Transverse colon (tissue), 4 donors: ENCODE measurements around the gene SNED1. TPM values are rescaled to one million over a fixed set of nuclear protein-coding genes. Genes with fewer than 3 reads are reported as not detected.

Source experiments
- DNase-seq: peaks from one replicate; pipeline ENCODE4 v3.0.0-alpha.2; 2019
- H3K27ac ChIP-seq, 4 donors: fragments of 200-600 bp; sonication (generic); 2 replicates each; pipeline ENCODE4 v1.5.1; 2016 to 2018; ENCODE audit warnings: inconsistent platforms in 4 of 4
- H3K27me3 ChIP-seq: fragments of 200-600 bp; sonication (generic); 2 replicates; pipeline ENCODE4 v1.5.1; 2017; ENCODE audit warnings: inconsistent platforms
- H3K36me3 ChIP-seq, 4 donors: fragments of 200-600 bp; sonication (generic); 2 replicates each; pipeline ENCODE4 v1.5.1; 2017 to 2019; ENCODE audit warnings: inconsistent platforms in 4 of 4
- H3K4me1 ChIP-seq, 4 donors: fragments of 200-600 bp; sonication (generic); 2 replicates each; pipeline ENCODE4 v1.5.1; 2017 to 2020; ENCODE audit warnings: inconsistent platforms in 4 of 4
- H3K4me3 ChIP-seq, 4 donors: fragments of 200-600 bp; sonication (generic); 1 replicate in 1 of 4; 2 replicates in 3 of 4; pipeline versions ENCODE4 v1.5.1 to v1.6.1; 2017 to 2019; ENCODE audit warnings: inconsistent platforms in 4 of 4
- H3K9me3 ChIP-seq, 2 donors: fragments of 200-600 bp; sonication (generic); 2 replicates each; pipeline ENCODE4 v1.5.1; 2017 to 2019; ENCODE audit warnings: inconsistent platforms in 2 of 2
- CTCF ChIP-seq, 5 experiments: fragments of 200-600 bp in 3 of 5; fragments of 450-650 bp in 2 of 5; sonication (generic) in 3 of 5; IDR thresholded peaks; 1 replicate in 2 of 5; 2 replicates in 3 of 5; pipeline ENCODE4 v1.5.1; 2016 to 2017; ENCODE audit warnings: antibody characterized with exemption in 5 of 5, inconsistent platforms in 3 of 5, mild to moderate bottlenecking in 2 of 5, moderate library complexity in 1 of 5
- EP300 ChIP-seq: sonication (generic); formaldehyde crosslinking; IDR thresholded peaks from one replicate; pipeline ENCODE4 v1.6.1; 2017; ENCODE audit warnings: antibody characterized with exemption, low read depth
- POLR2A ChIP-seq: fragments of 450-650 bp; IDR thresholded peaks from one replicate; pipeline ENCODE4 v1.6.1; 2016; ENCODE audit warnings: antibody characterized with exemption, mild to moderate bottlenecking, moderate library complexity
- POLR2AphosphoS5 ChIP-seq, 3 donors: sonication (generic); formaldehyde crosslinking; IDR thresholded peaks; one replicate each; pipeline ENCODE4 v1.6.1; 2016; ENCODE audit warnings: antibody characterized with exemption in 3 of 3
- WGBS, 2 donors: methylation state at CpG; one replicate each; pipeline ENCODE4 v1.1.5; 2018; ENCODE audit warnings: low coverage in 1 of 2; 5-methylcytosine and 5-hydroxymethylcytosine counted together
- in situ Hi-C, 4 donors: fragments of 200-750 bp; cut with MboI; loops; one replicate each; pipeline versions ENCODE4 v1.15.0 to v1.15.1; 2017; ENCODE audit warnings: low sequenced_read_pairs in 3 of 4, low pct_ligation_motif_present in 1 of 4, low pct_unique_long_range_greater_than_20kb in 1 of 4
- intact Hi-C: fragments of 100-400 bp; cut with DNase I; formaldehyde crosslinking; loops from one replicate; pipeline ENCODE4 v1.15.1; 2023; ENCODE audit warnings: low total_unique reads
- total RNA-seq, 4 donors: library from RNA; depleted of rRNA; stranded (reverse); fragments of >200 nt; gene quantifications; one replicate each; pipeline ENCODE4 v1.1.0, GENCODE V29; 2016

The SNED1 gene
- total RNA-seq, 4 donors from 2014 or later: 8.2 to 65.5 (median 30.0) TPM

- H3K4me1 ChIP-seq: peaks cover 0 to 14% (median 10%) of the 10 kb centered on the region in 4 donors
- H3K27ac ChIP-seq: no peak overlapping the region
- H3K36me3 ChIP-seq: no peaks in the 10 kb centered on the region
- peaks cover 15% of the 10 kb centered on the region for H3K27me3 ChIP-seq
- H3K9me3 ChIP-seq: no peaks in the 10 kb centered on the region
- DNase-seq: no peak
- intact Hi-C loops (no loop called here), in situ Hi-C loops (no loop called here)
- TF ChIP-seq POLR2AphosphoS5 (IDR thresholded peaks at IDR 0.05) (no peak), CTCF (IDR thresholded peaks at IDR 0.05) (no peak), POLR2A (no peak), EP300 (no peak)
- H3K4me3 ChIP-seq: no peak overlapping the region
- 93% methylated on average over 5 of the region's 9 CpGs; no CpG with 5 or more reads in 1 of the 2 donors for WGBS, 2 donors
These were observed 39.1 kb downstream of the SNED1 start for GRCh38 chr2:241037498-241037897.

- WGBS, 2 donors: 20 to 94% methylated on average over 1 to 13 of the region's 20 CpGs
- H3K27ac ChIP-seq: no peak overlapping the region
- no peak for TF ChIP-seq EP300
- TF ChIP-seq POLR2A: no peak
- no peak for TF ChIP-seq POLR2AphosphoS5 (IDR thresholded peaks at IDR 0.05)
- no peak for TF ChIP-seq CTCF (IDR thresholded peaks at IDR 0.05)
- in situ Hi-C loops: no loop called here
- no peaks in the 10 kb centered on the region for H3K9me3 ChIP-seq
- peaks cover 0 to 14% (median 10%) of the 10 kb centered on the region in 4 donors for H3K4me1 ChIP-seq
- H3K36me3 ChIP-seq: no peaks in the 10 kb centered on the region
- DNase-seq: no peak
- H3K27me3 ChIP-seq: peaks cover 15% of the 10 kb centered on the region
- intact Hi-C loops: no loop called here
- no peak overlapping the region for H3K4me3 ChIP-seq
These were observed 40.2 kb downstream of the SNED1 start for GRCh38 chr2:241038374-241039180.

- H3K4me3 ChIP-seq: no peak overlapping the region
- H3K27me3 ChIP-seq: peaks cover 15% of the 10 kb centered on the region
- DNase-seq: no peak
- 89% methylated on average over 4 of the region's 4 CpGs; no CpG with 5 or more reads in 1 of the 2 donors for WGBS, 2 donors
- peaks cover 0 to 14% (median 10%) of the 10 kb centered on the region in 4 donors for H3K4me1 ChIP-seq
- no peak overlapping the region for H3K27ac ChIP-seq
- H3K9me3 ChIP-seq: no peaks in the 10 kb centered on the region
- no peaks in the 10 kb centered on the region for H3K36me3 ChIP-seq
- intact Hi-C loops (no loop called here), in situ Hi-C loops (no loop called here)
- TF ChIP-seq POLR2AphosphoS5 (IDR thresholded peaks at IDR 0.05): no peak
- TF ChIP-seq CTCF (IDR thresholded peaks at IDR 0.05): no peak
- TF ChIP-seq EP300: no peak
- no peak for TF ChIP-seq POLR2A
These were observed 41.0 kb downstream of the SNED1 start for GRCh38 chr2:241039416-241039815.

- peaks cover 15% of the 10 kb centered on the region for H3K27me3 ChIP-seq
- H3K4me3 ChIP-seq: no peak overlapping the region
- intact Hi-C loops: no loop called here
- peaks cover 0 to 2% of the 10 kb centered on the region in 2 donors for H3K9me3 ChIP-seq
- H3K4me1 ChIP-seq: peaks cover 0 to 14% (median 10%) of the 10 kb centered on the region in 4 donors
- TF ChIP-seq EP300 (no peak), POLR2A (no peak), CTCF (IDR thresholded peaks at IDR 0.05) (no peak), POLR2AphosphoS5 (IDR thresholded peaks at IDR 0.05) (no peak)
- 92 to 100% methylated on average over 2 to 13 of the region's 13 CpGs for WGBS, 2 donors
- no peak overlapping the region for H3K27ac ChIP-seq
- no peak for DNase-seq
- in situ Hi-C loops: no loop called here
- no peaks in the 10 kb centered on the region for H3K36me3 ChIP-seq
These were observed 41.8 kb downstream of the SNED1 start for GRCh38 chr2:241040081-241040803.
